ENCODE measurements around the gene RECQL5.

DNA sequence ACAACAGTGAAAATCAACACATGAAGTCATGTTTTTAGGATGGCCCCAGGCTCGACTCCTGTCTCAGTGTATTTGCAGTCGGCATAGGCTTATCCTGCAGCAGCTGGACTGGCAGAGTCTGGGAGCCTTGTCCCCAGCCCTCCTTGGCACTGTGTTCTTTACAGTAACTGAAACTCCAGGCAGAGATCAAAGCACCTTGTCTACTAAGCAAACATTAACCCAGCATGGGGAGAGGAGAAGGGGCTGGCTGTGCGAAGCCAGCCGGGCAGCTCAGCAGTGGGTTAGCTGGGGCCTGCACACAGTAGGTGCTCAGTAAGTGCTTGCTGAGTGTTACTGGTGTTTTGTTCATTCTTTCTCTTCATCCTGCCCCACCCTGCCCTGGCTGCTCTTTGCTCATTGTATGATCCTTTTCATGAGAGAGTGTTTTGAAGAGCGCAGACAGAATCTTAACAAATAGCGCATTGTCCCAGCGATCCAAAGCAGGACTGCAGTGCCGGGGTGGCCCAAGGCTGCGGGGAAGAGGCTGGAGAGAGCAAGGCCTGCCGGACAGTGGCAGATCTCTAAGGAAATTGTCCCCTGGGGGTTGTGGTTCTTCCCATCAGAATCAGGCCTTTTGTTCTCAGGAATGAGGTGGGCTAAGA lies 30.8 kb upstream of the RECQL5 start:
- no peak for TF ChIP-seq POLR2A (IDR thresholded peaks at IDR 0.05)
- TF ChIP-seq, protein P1, sequence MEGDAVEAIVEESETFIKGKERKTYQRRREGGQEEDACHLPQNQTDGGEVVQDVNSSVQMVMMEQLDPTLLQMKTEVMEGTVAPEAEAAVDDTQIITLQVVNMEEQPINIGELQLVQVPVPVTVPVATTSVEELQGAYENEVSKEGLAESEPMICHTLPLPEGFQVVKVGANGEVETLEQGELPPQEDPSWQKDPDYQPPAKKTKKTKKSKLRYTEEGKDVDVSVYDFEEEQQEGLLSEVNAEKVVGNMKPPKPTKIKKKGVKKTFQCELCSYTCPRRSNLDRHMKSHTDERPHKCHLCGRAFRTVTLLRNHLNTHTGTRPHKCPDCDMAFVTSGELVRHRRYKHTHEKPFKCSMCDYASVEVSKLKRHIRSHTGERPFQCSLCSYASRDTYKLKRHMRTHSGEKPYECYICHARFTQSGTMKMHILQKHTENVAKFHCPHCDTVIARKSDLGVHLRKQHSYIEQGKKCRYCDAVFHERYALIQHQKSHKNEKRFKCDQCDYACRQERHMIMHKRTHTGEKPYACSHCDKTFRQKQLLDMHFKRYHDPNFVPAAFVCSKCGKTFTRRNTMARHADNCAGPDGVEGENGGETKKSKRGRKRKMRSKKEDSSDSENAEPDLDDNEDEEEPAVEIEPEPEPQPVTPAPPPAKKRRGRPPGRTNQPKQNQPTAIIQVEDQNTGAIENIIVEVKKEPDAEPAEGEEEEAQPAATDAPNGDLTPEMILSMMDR (IDR thresholded peaks at IDR 0.05): no peak
